K562 (cell line): ENCODE data around the gene WWOX.

Experiments used
- BACH1 ChIP-seq: fragments of 200-800 bp; sonication (Bioruptor generic); IDR thresholded peaks from 2 replicates; pipeline ENCODE4 v1.6.1; 2016; ENCODE audit warnings: missing genetic modification characterization, missing compliant biosample characterization
- DDX20 ChIP-seq: fragments of 450-650 bp; IDR thresholded peaks from 2 replicates; pipeline ENCODE4 v1.6.1; 2016; ENCODE audit warnings: missing genetic modification characterization, low read depth, mild to moderate bottlenecking, missing compliant biosample characterization, moderate library complexity
- HDAC2 ChIP-seq: fragments of 450-650 bp; IDR thresholded peaks from 2 replicates; pipeline ENCODE4 v1.6.1; 2016; ENCODE audit warnings: mild to moderate bottlenecking
- HDGF ChIP-seq: fragments of 450-650 bp; IDR thresholded peaks from 2 replicates; pipeline ENCODE4 v1.6.1; 2016
- NBN ChIP-seq: fragments of 450-650 bp; IDR thresholded peaks from 2 replicates; pipeline ENCODE4 v1.6.1; 2016; ENCODE audit warnings: low read depth, mild to moderate bottlenecking
- PCBP2 ChIP-seq: fragments of 200-400 bp; formaldehyde crosslinking; IDR thresholded peaks from 2 replicates; pipeline ENCODE4 v1.6.1; 2018; ENCODE audit warnings: low read length, low read depth, mild to moderate bottlenecking, moderate library complexity; ENCODE audit not compliant: poor library complexity, severe bottlenecking
- TF ChIP-seq, protein P1 (sequence below), 3 experiments: IDR thresholded peaks in 2 of 3; conservative IDR thresholded peaks in 1 of 3; 2 replicates each; pipeline ENCODE4 v1.5.1; 2011 to 2012; ENCODE audit warnings: low read length in 3 of 3, mild to moderate bottlenecking in 3 of 3, control low read depth in 2 of 3, improper control_type of control experiment in 1 of 3, inconsistent platforms in 1 of 3, low read depth in 1 of 3, mixed read lengths in 1 of 3, moderate library complexity in 1 of 3; ENCODE audit not compliant: insufficient read depth in 2 of 3
- TF ChIP-seq, protein P2 (sequence below): sonication (generic); formaldehyde crosslinking; IDR thresholded peaks from 2 replicates; pipeline ENCODE4 v1.8.1; 2023; ENCODE audit warnings: missing genetic modification reagents, mild to moderate bottlenecking, borderline replicate concordance

DNA sequence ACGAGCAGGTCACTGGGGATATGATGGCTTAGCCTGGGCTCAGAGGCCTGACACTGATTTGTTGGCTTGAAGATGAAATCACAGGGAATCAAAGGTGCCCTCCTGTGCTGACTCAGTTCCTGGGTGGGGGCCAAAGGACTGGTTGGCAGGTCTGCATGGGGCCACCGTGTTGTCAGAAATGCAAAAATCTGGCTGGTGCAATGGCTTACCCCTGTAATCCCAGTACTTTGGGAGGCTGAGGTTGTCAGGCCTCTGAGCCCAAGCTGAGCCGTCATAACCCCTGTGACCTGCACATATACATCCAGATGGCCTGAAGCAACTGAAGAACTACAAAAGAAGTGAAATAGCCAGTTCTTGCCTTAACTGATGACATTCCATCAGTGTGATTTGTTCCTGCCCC is 314.2 kb downstream of the WWOX start:
- TF ChIP-seq, protein P1, sequence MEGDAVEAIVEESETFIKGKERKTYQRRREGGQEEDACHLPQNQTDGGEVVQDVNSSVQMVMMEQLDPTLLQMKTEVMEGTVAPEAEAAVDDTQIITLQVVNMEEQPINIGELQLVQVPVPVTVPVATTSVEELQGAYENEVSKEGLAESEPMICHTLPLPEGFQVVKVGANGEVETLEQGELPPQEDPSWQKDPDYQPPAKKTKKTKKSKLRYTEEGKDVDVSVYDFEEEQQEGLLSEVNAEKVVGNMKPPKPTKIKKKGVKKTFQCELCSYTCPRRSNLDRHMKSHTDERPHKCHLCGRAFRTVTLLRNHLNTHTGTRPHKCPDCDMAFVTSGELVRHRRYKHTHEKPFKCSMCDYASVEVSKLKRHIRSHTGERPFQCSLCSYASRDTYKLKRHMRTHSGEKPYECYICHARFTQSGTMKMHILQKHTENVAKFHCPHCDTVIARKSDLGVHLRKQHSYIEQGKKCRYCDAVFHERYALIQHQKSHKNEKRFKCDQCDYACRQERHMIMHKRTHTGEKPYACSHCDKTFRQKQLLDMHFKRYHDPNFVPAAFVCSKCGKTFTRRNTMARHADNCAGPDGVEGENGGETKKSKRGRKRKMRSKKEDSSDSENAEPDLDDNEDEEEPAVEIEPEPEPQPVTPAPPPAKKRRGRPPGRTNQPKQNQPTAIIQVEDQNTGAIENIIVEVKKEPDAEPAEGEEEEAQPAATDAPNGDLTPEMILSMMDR (IDR thresholded peaks at IDR 0.05 in 2 of 3, conservative IDR thresholded peaks at IDR 0.05 in 1 of 3; ENCODE audit: insufficient read depth in 2 of 3, low read depth in 1 of 3, low read length in 3 of 3), result no peak
- TF ChIP-seq DDX20 (tag), result no peak
- TF ChIP-seq HDAC2, result no peak
- TF ChIP-seq HDGF, result no peak
- no peak for TF ChIP-seq PCBP2
- no peak for TF ChIP-seq NBN
- TF ChIP-seq BACH1 (tag), result no peak
- TF ChIP-seq, protein P2, sequence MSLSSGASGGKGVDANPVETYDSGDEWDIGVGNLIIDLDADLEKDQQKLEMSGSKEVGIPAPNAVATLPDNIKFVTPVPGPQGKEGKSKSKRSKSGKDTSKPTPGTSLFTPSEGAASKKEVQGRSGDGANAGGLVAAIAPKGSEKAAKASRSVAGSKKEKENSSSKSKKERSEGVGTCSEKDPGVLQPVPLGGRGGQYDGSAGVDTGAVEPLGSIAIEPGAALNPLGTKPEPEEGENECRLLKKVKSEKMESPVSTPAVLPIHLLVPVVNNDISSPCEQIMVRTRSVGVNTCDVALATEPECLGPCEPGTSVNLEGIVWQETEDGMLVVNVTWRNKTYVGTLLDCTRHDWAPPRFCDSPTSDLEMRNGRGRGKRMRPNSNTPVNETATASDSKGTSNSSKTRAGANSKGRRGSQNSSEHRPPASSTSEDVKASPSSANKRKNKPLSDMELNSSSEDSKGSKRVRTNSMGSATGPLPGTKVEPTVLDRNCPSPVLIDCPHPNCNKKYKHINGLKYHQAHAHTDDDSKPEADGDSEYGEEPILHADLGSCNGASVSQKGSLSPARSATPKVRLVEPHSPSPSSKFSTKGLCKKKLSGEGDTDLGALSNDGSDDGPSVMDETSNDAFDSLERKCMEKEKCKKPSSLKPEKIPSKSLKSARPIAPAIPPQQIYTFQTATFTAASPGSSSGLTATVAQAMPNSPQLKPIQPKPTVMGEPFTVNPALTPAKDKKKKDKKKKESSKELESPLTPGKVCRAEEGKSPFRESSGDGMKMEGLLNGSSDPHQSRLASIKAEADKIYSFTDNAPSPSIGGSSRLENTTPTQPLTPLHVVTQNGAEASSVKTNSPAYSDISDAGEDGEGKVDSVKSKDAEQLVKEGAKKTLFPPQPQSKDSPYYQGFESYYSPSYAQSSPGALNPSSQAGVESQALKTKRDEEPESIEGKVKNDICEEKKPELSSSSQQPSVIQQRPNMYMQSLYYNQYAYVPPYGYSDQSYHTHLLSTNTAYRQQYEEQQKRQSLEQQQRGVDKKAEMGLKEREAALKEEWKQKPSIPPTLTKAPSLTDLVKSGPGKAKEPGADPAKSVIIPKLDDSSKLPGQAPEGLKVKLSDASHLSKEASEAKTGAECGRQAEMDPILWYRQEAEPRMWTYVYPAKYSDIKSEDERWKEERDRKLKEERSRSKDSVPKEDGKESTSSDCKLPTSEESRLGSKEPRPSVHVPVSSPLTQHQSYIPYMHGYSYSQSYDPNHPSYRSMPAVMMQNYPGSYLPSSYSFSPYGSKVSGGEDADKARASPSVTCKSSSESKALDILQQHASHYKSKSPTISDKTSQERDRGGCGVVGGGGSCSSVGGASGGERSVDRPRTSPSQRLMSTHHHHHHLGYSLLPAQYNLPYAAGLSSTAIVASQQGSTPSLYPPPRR (CRISPR knock-in tag), result no peak
